Adrenal gland (tissue), 5 donors: Measurements from ENCODE around the gene LGALSL.

Experiments used
- CTCF ChIP-seq, 6 experiments: fragments of 450-650 bp in 4 of 6; fragments of 200-600 bp in 2 of 6; sonication (generic) in 1 of 6; IDR thresholded peaks; 1 replicate in 5 of 6; 2 replicates in 1 of 6; pipeline versions ENCODE4 v1.5.1 to v1.8.0; 2016 to 2021; ENCODE audit warnings: antibody characterized with exemption in 6 of 6, mild to moderate bottlenecking in 2 of 6, moderate library complexity in 1 of 6
- POLR2A ChIP-seq, 2 donors: fragments of 450-650 bp; IDR thresholded peaks; one replicate each; pipeline ENCODE4 v1.6.1; 2017; ENCODE audit warnings: antibody characterized with exemption in 2 of 2, mild to moderate bottlenecking in 2 of 2, moderate library complexity in 1 of 2
- donor health status: DM: no; HTN: no; CAD: no.

DNA sequence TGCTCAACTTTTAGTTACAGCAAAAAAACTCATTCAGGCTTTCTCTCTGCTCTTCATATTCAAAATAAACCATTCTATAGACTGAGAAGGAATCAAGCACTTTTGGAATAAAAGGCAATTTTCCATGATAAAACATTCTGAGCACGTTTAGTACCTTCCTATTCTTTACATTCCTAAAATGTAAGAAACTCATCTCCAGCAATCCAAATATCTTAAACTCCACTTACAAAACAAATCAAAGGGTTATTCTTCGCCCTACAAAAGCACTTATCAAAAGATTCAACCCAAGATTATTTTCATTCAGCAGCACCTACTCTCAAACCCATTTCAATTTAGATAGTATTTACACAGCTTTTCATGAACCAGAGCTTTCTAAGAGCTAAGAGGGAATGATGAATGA, 2.9 kb upstream of the LGALSL start:
- TF ChIP-seq CTCF (IDR thresholded peaks at IDR 0.05), result no peak
- TF ChIP-seq POLR2A (IDR thresholded peaks at IDR 0.05), result no peak
